HepG2 (cell line): ENCODE measurements around the gene ZFPL1. TPM values are rescaled to one million over a fixed set of nuclear protein-coding genes. Genes with fewer than 3 reads are reported as not detected.

Experiments used
- BCL6 ChIP-seq: IDR thresholded peaks from 2 replicates; pipeline ENCODE4 v1.6.1; 2016; ENCODE audit warnings: missing genetic modification reagents, missing compliant biosample characterization
- DBP ChIP-seq: sonication (generic); formaldehyde crosslinking; IDR thresholded peaks from 2 replicates; pipeline ENCODE4 v1.4.0; 2020; ENCODE audit warnings: missing genetic modification reagents; ENCODE audit errors: not compliant biosample characterization
- ELF1 ChIP-seq: sonication (generic); formaldehyde crosslinking; IDR thresholded peaks from 2 replicates; pipeline ENCODE4 v1.4.0; 2020; ENCODE audit warnings: missing genetic modification reagents
- GMEB1 ChIP-seq: sonication (generic); formaldehyde crosslinking; IDR thresholded peaks from 2 replicates; pipeline ENCODE4 v1.5.1; 2020; ENCODE audit warnings: missing genetic modification reagents, mild to moderate bottlenecking, borderline replicate concordance
- HMGA1 ChIP-seq: sonication (generic); formaldehyde crosslinking; conservative IDR thresholded peaks from 2 replicates; pipeline ENCODE4 v1.4.0; 2020; ENCODE audit warnings: missing genetic modification reagents
- HOXA9 ChIP-seq: sonication (generic); formaldehyde crosslinking; IDR thresholded peaks from 2 replicates; pipeline ENCODE4 v1.8.1; 2022; ENCODE audit warnings: missing genetic modification reagents, mild to moderate bottlenecking, moderate library complexity, borderline replicate concordance
- JUND ChIP-seq: sonication (generic); formaldehyde crosslinking; IDR thresholded peaks from 2 replicates; pipeline ENCODE4 v1.8.0; 2022; ENCODE audit warnings: mild to moderate bottlenecking, missing genetic modification reagents
- MIXL1 ChIP-seq: IDR thresholded peaks from 2 replicates; pipeline ENCODE4 v1.6.1; 2016
- RERE ChIP-seq: IDR thresholded peaks from 2 replicates; pipeline ENCODE4 v1.6.1; 2016; ENCODE audit warnings: low read depth, missing genetic modification reagents, missing compliant biosample characterization
- SOX13 ChIP-seq, 3 experiments: fragments of 450-650 bp in 1 of 3; sonication (generic) in 1 of 3; formaldehyde crosslinking in 1 of 3; IDR thresholded peaks in 2 of 3; conservative IDR thresholded peaks in 1 of 3; 2 replicates each; pipeline versions ENCODE4 v1.5.0 to v1.6.1; 2016 to 2020; ENCODE audit warnings: antibody characterized with exemption in 1 of 3, mild to moderate bottlenecking in 1 of 3, missing compliant biosample characterization in 1 of 3, missing genetic modification reagents in 1 of 3, moderate library complexity in 1 of 3
- ZBTB44 ChIP-seq: sonication (generic); formaldehyde crosslinking; IDR thresholded peaks from 2 replicates; pipeline ENCODE4 v1.4.0; 2020; ENCODE audit warnings: missing genetic modification reagents
- ZKSCAN5 ChIP-seq: sonication (generic); formaldehyde crosslinking; IDR thresholded peaks from 2 replicates; pipeline ENCODE4 v1.5.1; 2020; ENCODE audit warnings: mild to moderate bottlenecking, missing genetic modification reagents
- ZNF232 ChIP-seq: sonication (generic); formaldehyde crosslinking; IDR thresholded peaks from 2 replicates; pipeline ENCODE4 v1.4.0; 2020; ENCODE audit warnings: missing genetic modification reagents, borderline replicate concordance
- ZNF281 ChIP-seq: sonication (generic); formaldehyde crosslinking; IDR thresholded peaks from 2 replicates; pipeline ENCODE4 v1.4.0; 2020; ENCODE audit warnings: missing genetic modification reagents, borderline replicate concordance
- ZNF468 ChIP-seq: sonication (generic); formaldehyde crosslinking; IDR thresholded peaks from 2 replicates; pipeline ENCODE4 v1.8.0; 2022; ENCODE audit warnings: mild to moderate bottlenecking, moderate library complexity, missing genetic modification reagents
- polyA plus RNA-seq, 8 experiments: library from polyadenylated mRNA; depleted of rRNA in 3 of 8; stranded (reverse) in 7 of 8; unstranded in 1 of 8; fragments of >200 nt; fragmentation: Illumina TruSeq in 4 of 8; extraction: Trizol in 4 of 8; gene quantifications; 2 replicates each; pipeline versions ENCODE4 v1.2.1 to v1.2.3, GENCODE V29; 2011 to 2016; ENCODE audit warnings: low read depth in 4 of 8, missing spikeins in 1 of 8, mixed read lengths in 1 of 8; ENCODE audit not compliant: insufficient read depth in 1 of 8
- total RNA-seq, 5 experiments: library from RNA; depleted of rRNA; stranded (reverse); fragments of >200 nt; fragmentation: Illumina TruSeq; extraction: Trizol; gene quantifications; 2 replicates each; pipeline ENCODE4 v1.2.3, GENCODE V29; 2016; ENCODE audit warnings: low read depth in 1 of 5

Gene ZFPL1
- total and polyA plus RNA-seq, 2 of the 13 experiments (the other 11 are each of a cell fraction or from before 2014, with no cell fraction given) = 32.2 to 56.0 TPM

- TF ChIP-seq ZBTB44 (CRISPR knock-in tag) (peak; percentile 50; the same call in 1 of the 2 replicates), DBP (no peak), RERE (no peak), MIXL1 (no peak; the same call in 1 of the 2 replicates), JUND (CRISPR knock-in tag) (no peak), GMEB1 (peak; percentile 94), ZNF281 (CRISPR knock-in tag) (peak; percentile 67; the same call in 1 of the 2 replicates), HOXA9 (CRISPR knock-in tag) (peak; percentile 91), HMGA1 (CRISPR knock-in tag) (no peak), ZNF468 (CRISPR knock-in tag) (no peak), BCL6 (peak; percentile 59), ZKSCAN5 (no peak), ZNF232 (CRISPR knock-in tag) (no peak), SOX13 (IDR thresholded peaks at IDR 0.05) (no peak), SOX13 (CRISPR knock-in tag; conservative IDR thresholded peaks at IDR 0.05 in 1 of 2, IDR thresholded peaks at IDR 0.05 in 1 of 2) (peak in 1 of 2 experiments; percentile 38; a peak in 1 of 4 replicates), ELF1 (CRISPR knock-in tag) (peak; percentile 100)
Measured at GRCh38 chr11:65083834-65084597, at the start of gene ZFPL1, which contains the start of gene CDCA5 (continued).
